Measurements from ENCODE around the gene AFTPH.

DNA sequence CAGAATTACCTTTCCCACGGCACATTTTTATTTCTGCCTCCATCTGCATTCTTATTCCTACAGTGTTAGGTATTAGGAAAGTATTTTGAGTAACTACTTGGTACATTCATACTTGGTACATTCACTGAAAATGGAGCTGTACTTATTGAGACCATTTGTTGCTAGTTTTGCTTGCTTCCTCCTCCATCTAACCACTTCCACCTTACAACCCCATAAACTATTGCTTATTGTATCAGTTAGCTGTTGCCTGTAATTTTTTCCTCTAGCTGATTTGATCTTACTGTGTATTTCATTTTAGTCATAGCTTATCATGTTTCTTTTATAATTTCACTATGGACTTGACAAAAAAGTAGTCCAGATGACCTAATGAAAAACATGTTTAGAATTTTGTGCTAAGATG is 50.7 kb downstream of the AFTPH start:
- TF ChIP-seq, protein P1, sequence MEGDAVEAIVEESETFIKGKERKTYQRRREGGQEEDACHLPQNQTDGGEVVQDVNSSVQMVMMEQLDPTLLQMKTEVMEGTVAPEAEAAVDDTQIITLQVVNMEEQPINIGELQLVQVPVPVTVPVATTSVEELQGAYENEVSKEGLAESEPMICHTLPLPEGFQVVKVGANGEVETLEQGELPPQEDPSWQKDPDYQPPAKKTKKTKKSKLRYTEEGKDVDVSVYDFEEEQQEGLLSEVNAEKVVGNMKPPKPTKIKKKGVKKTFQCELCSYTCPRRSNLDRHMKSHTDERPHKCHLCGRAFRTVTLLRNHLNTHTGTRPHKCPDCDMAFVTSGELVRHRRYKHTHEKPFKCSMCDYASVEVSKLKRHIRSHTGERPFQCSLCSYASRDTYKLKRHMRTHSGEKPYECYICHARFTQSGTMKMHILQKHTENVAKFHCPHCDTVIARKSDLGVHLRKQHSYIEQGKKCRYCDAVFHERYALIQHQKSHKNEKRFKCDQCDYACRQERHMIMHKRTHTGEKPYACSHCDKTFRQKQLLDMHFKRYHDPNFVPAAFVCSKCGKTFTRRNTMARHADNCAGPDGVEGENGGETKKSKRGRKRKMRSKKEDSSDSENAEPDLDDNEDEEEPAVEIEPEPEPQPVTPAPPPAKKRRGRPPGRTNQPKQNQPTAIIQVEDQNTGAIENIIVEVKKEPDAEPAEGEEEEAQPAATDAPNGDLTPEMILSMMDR (IDR thresholded peaks at IDR 0.05): no peak
- no peak for TF ChIP-seq POLR2A (IDR thresholded peaks at IDR 0.05)

Data from right lobe of liver (tissue), 4 donors.